Chondrocyte (in vitro differentiated cells): ENCODE results near the gene SGMS2. TPM values are rescaled to one million over a fixed set of nuclear protein-coding genes. Genes with fewer than 3 reads are reported as not detected.

ENCODE experiments used
- DNase-seq: peaks from one replicate; pipeline ENCODE4 v3.0.0; 2021; ENCODE audit warnings: mixed read lengths, low spot score
- H3K27ac Mint-ChIP-seq: one replicate; pipeline ENCODE4 v1.8.0; 2021; ENCODE audit warnings: mild to moderate bottlenecking, moderate library complexity, mixed read lengths; ENCODE audit not compliant: unreplicated experiment
- H3K27me3 Mint-ChIP-seq: 2 replicates; pipeline ENCODE4 v1.8.0; 2021; ENCODE audit warnings: low read depth, mixed read lengths
- H3K36me3 Mint-ChIP-seq: 2 replicates; pipeline ENCODE4 v1.8.0; 2021; ENCODE audit warnings: low read depth, mixed read lengths
- H3K4me1 Mint-ChIP-seq: 2 replicates; pipeline ENCODE4 v1.8.0; 2021; ENCODE audit warnings: low read depth, mild to moderate bottlenecking, mixed read lengths
- H3K4me3 Mint-ChIP-seq: one replicate; pipeline ENCODE4 v1.8.0; 2021; ENCODE audit warnings: mild to moderate bottlenecking, moderate library complexity, mixed read lengths; ENCODE audit not compliant: unreplicated experiment
- H3K9me3 Mint-ChIP-seq: 2 replicates; pipeline ENCODE4 v1.8.0; 2021; ENCODE audit warnings: low read depth, mixed read lengths
- CTCF ChIP-seq: fragments of 200-600 bp; sonication (generic); IDR thresholded peaks from 2 replicates; pipeline ENCODE4 v1.5.0; 2021; ENCODE audit warnings: antibody characterized with exemption, mild to moderate bottlenecking, moderate library complexity
- total RNA-seq: library from RNA; stranded (reverse); gene quantifications from 3 replicates; pipeline ENCODE4 v1.2.1, GENCODE V29; 2021

SGMS2 gene
- total RNA-seq, 1 donor from 2014 or later, result 71.5 TPM

- no peak for TF ChIP-seq CTCF
- no peaks in the 10 kb centered on the region for H3K36me3 Mint-ChIP-seq
- H3K4me1 Mint-ChIP-seq, result no peaks in the 10 kb centered on the region
- H3K4me3 Mint-ChIP-seq, result no peak overlapping the region
- H3K27ac Mint-ChIP-seq, result no peak overlapping the region
- no peaks in the 10 kb centered on the region for H3K27me3 Mint-ChIP-seq
- no peaks in the 10 kb centered on the region for H3K9me3 Mint-ChIP-seq
- DNase-seq, result no peak
Observed at GRCh38 chr4:107815158-107815557, 9.6 kb upstream of the SGMS2 start.

GRCh38 chr4:107818301-107818910 is 6.3 kb upstream of the SGMS2 start:
- no peak overlapping the region for H3K4me3 Mint-ChIP-seq
- no peak for TF ChIP-seq CTCF
- H3K36me3 Mint-ChIP-seq, result no peaks in the 10 kb centered on the region
- H3K4me1 Mint-ChIP-seq, result peaks cover 1% of the 10 kb centered on the region
- DNase-seq, result no peak
- no peaks in the 10 kb centered on the region for H3K9me3 Mint-ChIP-seq
- peak overlapping the region; percentile 9 for H3K27ac Mint-ChIP-seq
- no peaks in the 10 kb centered on the region for H3K27me3 Mint-ChIP-seq

GRCh38 chr4:107823870-107824349 is 822 bp upstream of the SGMS2 start:
- DNase-seq, result no peak
- Mint-ChIP-seq H3K27ac (peak overlapping the region; percentile 99), H3K4me1 (peaks cover 34% of the 10 kb centered on the region), H3K27me3 (no peaks in the 10 kb centered on the region), H3K9me3 (no peaks in the 10 kb centered on the region), H3K36me3 (no peaks in the 10 kb centered on the region), H3K4me3 (peak overlapping the region; percentile 99)
- peak; percentile 12 for TF ChIP-seq CTCF

DNA sequence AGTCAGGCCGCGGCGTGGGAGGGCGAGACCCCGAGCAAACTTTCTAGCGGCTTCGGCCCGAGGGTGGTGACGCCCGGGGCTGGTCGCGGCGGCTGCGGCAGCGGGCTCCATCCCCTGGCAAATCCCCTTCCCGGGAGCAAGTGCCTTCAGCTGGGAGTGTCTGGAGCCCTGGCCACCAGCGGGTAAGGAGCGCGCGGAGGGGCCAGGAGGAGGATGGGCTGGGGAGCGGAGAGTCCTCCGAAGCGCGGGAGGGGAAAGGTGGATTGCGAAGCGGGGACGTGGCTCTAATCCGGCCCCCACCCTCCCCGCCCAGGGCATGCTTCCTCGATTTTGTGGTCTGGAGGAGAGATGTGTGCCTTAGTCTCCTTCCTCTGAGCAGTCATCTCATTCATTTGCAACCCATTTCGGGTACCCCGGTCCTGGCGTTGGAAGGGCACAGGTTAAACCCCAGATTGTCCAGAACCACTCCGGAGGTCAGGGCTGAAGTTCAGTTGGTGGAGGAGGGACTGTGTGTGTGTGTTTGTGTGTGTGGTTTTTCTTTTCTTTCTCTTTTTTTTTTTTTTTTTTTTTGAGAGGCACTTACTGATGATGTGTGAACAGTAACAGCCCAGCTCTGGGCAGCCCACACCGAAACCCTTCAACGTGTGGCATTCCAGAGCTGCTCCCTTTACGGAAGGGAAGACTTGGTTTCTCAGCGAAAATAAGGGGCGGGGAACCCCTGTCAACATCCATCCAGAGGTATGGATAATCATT is 516 bp downstream of the SGMS2 start:
- Mint-ChIP-seq H3K36me3 (no peaks in the 10 kb centered on the region), H3K4me3 (peak overlapping the region; percentile 99), H3K27ac (peak overlapping the region; percentile 100), H3K4me1 (peaks cover 35% of the 10 kb centered on the region), H3K27me3 (no peaks in the 10 kb centered on the region), H3K9me3 (no peaks in the 10 kb centered on the region)
- no peak for TF ChIP-seq CTCF
- DNase-seq, result peak; percentile 81

GRCh38 chr4:107826421-107826980 is 1.8 kb downstream of the SGMS2 start:
- Mint-ChIP-seq H3K4me1 (peaks cover 35% of the 10 kb centered on the region), H3K4me3 (peak overlapping the region; percentile 99), H3K27me3 (no peaks in the 10 kb centered on the region), H3K36me3 (no peaks in the 10 kb centered on the region), H3K27ac (peak overlapping the region; percentile 8), H3K9me3 (no peaks in the 10 kb centered on the region)
- DNase-seq, result no peak
- no peak for TF ChIP-seq CTCF
